ENCODE data around the gene OR10A4. TPM values are rescaled to one million over a fixed set of nuclear protein-coding genes. Genes with fewer than 3 reads are reported as not detected.

The OR10A4 gene
- total RNA-seq (not detected), polyA plus RNA-seq (ENCODE audit: insufficient read depth, low read depth, low replicate concordance) (not detected)
- long read RNA-seq, donor 1: 0 reads
- long read RNA-seq, donor 2: 0 reads

- no peaks in the 10 kb centered on the region for H3K4me1 ChIP-seq
- no peaks in the 10 kb centered on the region for H3K9me3 ChIP-seq
- no peaks in the 10 kb centered on the region for H3K36me3 ChIP-seq (ENCODE audit: low read depth, missing control alignments)
- intact Hi-C loops (cut with DNase I; ENCODE audit: low total_unique reads): no loop called here
- no peaks in the 10 kb centered on the region for H3K27me3 ChIP-seq
- no peak for DNase-seq
- H3K27ac ChIP-seq: no peak within 1 kb of the TSS
- TF ChIP-seq POLR2A (IDR thresholded peaks at IDR 0.05): no peak
- TF ChIP-seq, protein P1, sequence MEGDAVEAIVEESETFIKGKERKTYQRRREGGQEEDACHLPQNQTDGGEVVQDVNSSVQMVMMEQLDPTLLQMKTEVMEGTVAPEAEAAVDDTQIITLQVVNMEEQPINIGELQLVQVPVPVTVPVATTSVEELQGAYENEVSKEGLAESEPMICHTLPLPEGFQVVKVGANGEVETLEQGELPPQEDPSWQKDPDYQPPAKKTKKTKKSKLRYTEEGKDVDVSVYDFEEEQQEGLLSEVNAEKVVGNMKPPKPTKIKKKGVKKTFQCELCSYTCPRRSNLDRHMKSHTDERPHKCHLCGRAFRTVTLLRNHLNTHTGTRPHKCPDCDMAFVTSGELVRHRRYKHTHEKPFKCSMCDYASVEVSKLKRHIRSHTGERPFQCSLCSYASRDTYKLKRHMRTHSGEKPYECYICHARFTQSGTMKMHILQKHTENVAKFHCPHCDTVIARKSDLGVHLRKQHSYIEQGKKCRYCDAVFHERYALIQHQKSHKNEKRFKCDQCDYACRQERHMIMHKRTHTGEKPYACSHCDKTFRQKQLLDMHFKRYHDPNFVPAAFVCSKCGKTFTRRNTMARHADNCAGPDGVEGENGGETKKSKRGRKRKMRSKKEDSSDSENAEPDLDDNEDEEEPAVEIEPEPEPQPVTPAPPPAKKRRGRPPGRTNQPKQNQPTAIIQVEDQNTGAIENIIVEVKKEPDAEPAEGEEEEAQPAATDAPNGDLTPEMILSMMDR (IDR thresholded peaks at IDR 0.05): no peak
- WGBS, 2 donors: 90 to 100% methylated on average over 1 of the region's 1 CpG
- no peak within 1 kb of the TSS for H3K4me3 ChIP-seq
Observed at GRCh38 chr11:6876325-6876724, at the start of gene OR10A4. Gene OR10A4, plus strand, starts transcription at chr11:6876625. Its CDS starts 23 bp downstream, at chr11:6876648.

DNA sequence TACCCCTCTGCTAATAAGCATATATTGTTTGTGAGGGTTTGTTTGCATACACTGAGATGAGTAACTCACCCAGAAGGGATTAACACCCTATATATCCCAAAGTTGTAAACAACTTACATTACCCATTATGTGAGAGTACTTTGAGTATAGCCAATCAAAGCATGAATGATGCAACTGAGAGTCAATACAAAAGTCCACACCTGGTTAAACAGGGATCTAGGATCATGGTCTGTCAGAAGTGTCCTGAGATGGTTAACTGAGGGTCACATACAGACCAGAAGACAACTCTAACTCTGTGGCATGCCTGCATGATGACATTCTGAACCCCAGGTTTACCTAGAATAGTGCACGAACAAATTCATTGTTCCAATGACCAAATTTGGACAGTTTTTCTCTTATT is 48.3 kb upstream of the OR10A4 start:
- intact Hi-C loops (cut with DNase I; ENCODE audit: low total_unique reads): no loop called here
- no peaks in the 10 kb centered on the region for H3K27me3 ChIP-seq
- TF ChIP-seq POLR2A (IDR thresholded peaks at IDR 0.05): no peak
- H3K36me3 ChIP-seq (ENCODE audit: low read depth, missing control alignments): no peaks in the 10 kb centered on the region
- no peak for DNase-seq
- WGBS, 2 donors: 93 to 100% methylated on average over 1 of the region's 1 CpG
- H3K4me1 ChIP-seq: no peaks in the 10 kb centered on the region
- H3K9me3 ChIP-seq: no peaks in the 10 kb centered on the region
- H3K4me3 ChIP-seq: no peak overlapping the region
- no peak overlapping the region for H3K27ac ChIP-seq

- 88 to 91% methylated on average over 6 of the region's 6 CpGs for WGBS, 2 donors
- Histone ChIP-seq H3K27me3 (no peaks in the 10 kb centered on the region), H3K9me3 (no peaks in the 10 kb centered on the region), H3K36me3 (ENCODE audit: low read depth, missing control alignments) (no peaks in the 10 kb centered on the region), H3K27ac (no peak overlapping the region), H3K4me3 (no peak overlapping the region), H3K4me1 (no peaks in the 10 kb centered on the region)
- no peak for TF ChIP-seq POLR2A (IDR thresholded peaks at IDR 0.05)
- TF ChIP-seq, protein P1 (IDR thresholded peaks at IDR 0.05): no peak
- intact Hi-C loops (cut with DNase I; ENCODE audit: low total_unique reads): no loop called here
- DNase-seq: no peak
Observed at GRCh38 chr11:6833356-6833755, 43.1 kb upstream of the OR10A4 start.

DNA sequence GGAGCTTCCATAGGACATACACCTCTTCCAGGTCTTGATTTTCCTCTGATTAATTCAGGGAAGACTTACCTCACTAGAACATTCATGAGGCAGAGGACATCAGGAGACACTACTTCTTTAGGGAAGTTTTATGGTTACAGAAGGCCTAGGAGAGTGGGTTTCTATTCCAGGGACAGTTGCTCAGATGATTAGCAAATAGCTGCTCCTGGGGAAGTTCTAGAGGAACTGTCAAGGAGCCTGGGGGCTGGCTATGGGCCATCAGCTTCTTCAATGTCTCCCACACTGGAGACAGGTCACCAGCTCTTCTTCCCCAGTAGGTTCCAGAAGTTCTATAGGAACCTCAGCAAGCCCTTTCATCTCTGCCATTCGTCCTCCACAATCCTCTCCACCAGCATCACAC is 42.4 kb upstream of the OR10A4 start:
- no peaks in the 10 kb centered on the region for H3K27me3 ChIP-seq
- intact Hi-C loops (cut with DNase I; ENCODE audit: low total_unique reads): no loop called here
- TF ChIP-seq POLR2A (IDR thresholded peaks at IDR 0.05): no peak
- TF ChIP-seq, protein P1 (IDR thresholded peaks at IDR 0.05): no peak
- no peaks in the 10 kb centered on the region for H3K9me3 ChIP-seq
- no peaks in the 10 kb centered on the region for H3K4me1 ChIP-seq
- 85 to 94% methylated on average over 1 of the region's 1 CpG for WGBS, 2 donors
- H3K27ac ChIP-seq: no peak overlapping the region
- H3K36me3 ChIP-seq (ENCODE audit: low read depth, missing control alignments): no peaks in the 10 kb centered on the region
- no peak for DNase-seq
- H3K4me3 ChIP-seq: no peak overlapping the region

- Histone ChIP-seq H3K4me1 (no peaks in the 10 kb centered on the region), H3K9me3 (no peaks in the 10 kb centered on the region), H3K27me3 (no peaks in the 10 kb centered on the region), H3K4me3 (no peak overlapping the region), H3K27ac (no peak overlapping the region), H3K36me3 (ENCODE audit: low read depth, missing control alignments) (no peaks in the 10 kb centered on the region)
- DNase-seq: no peak
- intact Hi-C loops (cut with DNase I; ENCODE audit: low total_unique reads): no loop called here
- no peak for TF ChIP-seq POLR2A (IDR thresholded peaks at IDR 0.05)
- TF ChIP-seq, protein P1 (IDR thresholded peaks at IDR 0.05): no peak
Observed at GRCh38 chr11:6841694-6842093, 34.7 kb upstream of the OR10A4 start.

Measured in testis (tissue), 5 donors.